Activated CD8-positive, alpha-beta T cell treated with anti-CD3 and anti-CD28 coated beads, Interleukin-2, amount 10 ng/mL, durations not matched to agents 7 days and 5 days (primary cell): Measurements from ENCODE around the gene IKZF2. TPM values are rescaled to one million over a fixed set of nuclear protein-coding genes. Genes with fewer than 3 reads are reported as not detected.

ENCODE experiments used
- ATAC-seq: fragments of 150-1000 bp; cut with Tn5 transposase; one replicate; pipeline ENCODE4 v1.10.0; 2021; ENCODE audit warnings: moderate library complexity
- CTCF ChIA-PET: fragments of 350-600 bp; sonication (Branson Sonifier 250); formaldehyde crosslinking; loops from one replicate; lab custom pipeline; 2021; ENCODE audit warnings: antibody characterized with exemption; lab: Charles Lee
- POLR2A ChIA-PET: fragments of 350-600 bp; sonication (Branson Sonifier 250); formaldehyde crosslinking; loops from one replicate; lab custom pipeline; 2021; ENCODE audit warnings: antibody characterized with exemption; lab: Charles Lee
- DNase-seq: peaks from one replicate; pipeline ENCODE4 v3.0.0-alpha.2; 2020
- H3K27ac Mint-ChIP-seq: one replicate; pipeline ENCODE4 v1.8.0; 2021; ENCODE audit warnings: mild to moderate bottlenecking, mixed read lengths
- H3K27me3 Mint-ChIP-seq: one replicate; pipeline ENCODE4 v1.8.0; 2021; ENCODE audit warnings: low read depth, mixed read lengths
- H3K36me3 Mint-ChIP-seq: one replicate; pipeline ENCODE4 v1.8.0; 2021; ENCODE audit warnings: low read depth, mixed read lengths
- H3K4me1 Mint-ChIP-seq: one replicate; pipeline ENCODE4 v1.8.0; 2021; ENCODE audit warnings: low read depth, mixed read lengths
- H3K4me3 Mint-ChIP-seq: one replicate; pipeline ENCODE4 v1.8.0; 2021; ENCODE audit warnings: mild to moderate bottlenecking, mixed read lengths
- H3K9me3 Mint-ChIP-seq: one replicate; pipeline ENCODE4 v1.8.0; 2022; ENCODE audit warnings: mixed read lengths; ENCODE audit not compliant: insufficient read depth
- total RNA-seq, 2 experiments: library from RNA; stranded (reverse); gene quantifications; one replicate each; pipeline ENCODE4 v1.2.3, GENCODE V29; 2021

Gene IKZF2
- total RNA-seq, 2 experiments from 2014 or later = 29.7 to 30.8 TPM

GRCh38 chr2:213091765-213092164 lies 59.6 kb downstream of the IKZF2 start:
- H3K9me3 Mint-ChIP-seq = no peaks in the 10 kb centered on the region
- peaks cover 10% of the 10 kb centered on the region for H3K4me1 Mint-ChIP-seq
- H3K27ac Mint-ChIP-seq = no peak overlapping the region
- H3K4me3 Mint-ChIP-seq = no peak overlapping the region
- DNase-seq (no peak), ATAC-seq (no peak)
- no peaks in the 10 kb centered on the region for H3K27me3 Mint-ChIP-seq
- POLR2A ChIA-PET = no interaction called here
- CTCF ChIA-PET = interaction anchor here (1.1 to 1.2 kb wide), 3 partner anchors 10 to 62 kb away, joined by 3 to 4 read pairs (median 3); no protein-coding TSS in a partner anchor
- H3K36me3 Mint-ChIP-seq = peaks cover 26% of the 10 kb centered on the region

DNA sequence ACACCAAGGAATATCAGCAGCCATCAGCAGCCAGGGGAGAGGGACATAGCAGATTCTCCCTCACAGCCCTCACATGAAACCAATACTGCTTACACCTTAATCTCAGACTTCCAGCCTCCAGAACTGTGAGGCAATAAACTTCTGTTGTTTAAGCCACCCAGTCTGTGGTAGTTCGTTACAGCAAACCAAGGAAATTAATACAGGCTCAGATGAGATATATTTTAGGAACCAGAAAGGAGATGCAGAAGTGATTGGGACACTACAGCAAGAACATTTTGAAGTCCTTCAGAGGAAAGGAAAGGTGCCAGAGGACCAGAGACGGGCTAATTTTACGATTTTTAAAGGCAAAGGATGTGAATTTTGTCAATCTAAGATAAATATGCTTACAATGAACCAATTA lies 60.6 kb downstream of the IKZF2 start:
- ATAC-seq (no peak), DNase-seq (no peak)
- no peak overlapping the region for H3K4me3 Mint-ChIP-seq
- H3K27me3 Mint-ChIP-seq = no peaks in the 10 kb centered on the region
- peaks cover 27% of the 10 kb centered on the region for H3K36me3 Mint-ChIP-seq
- ChIA-PET CTCF (no interaction called here), POLR2A (no interaction called here)
- no peaks in the 10 kb centered on the region for H3K9me3 Mint-ChIP-seq
- peaks cover 10% of the 10 kb centered on the region for H3K4me1 Mint-ChIP-seq
- H3K27ac Mint-ChIP-seq = no peak overlapping the region

GRCh38 chr2:213089438-213089837 lies 62.0 kb downstream of the IKZF2 start:
- no peaks in the 10 kb centered on the region for H3K9me3 Mint-ChIP-seq
- H3K4me3 Mint-ChIP-seq = no peak overlapping the region
- peaks cover 12% of the 10 kb centered on the region for H3K4me1 Mint-ChIP-seq
- H3K27ac Mint-ChIP-seq = no peak overlapping the region
- ChIA-PET CTCF (no interaction called here), POLR2A (interaction anchor here (0.7 kb wide), 1 partner anchor 30 kb away, joined by 3 read pairs; no protein-coding TSS in a partner anchor)
- peaks cover 34% of the 10 kb centered on the region for H3K36me3 Mint-ChIP-seq
- H3K27me3 Mint-ChIP-seq = no peaks in the 10 kb centered on the region
- DNase-seq (no peak), ATAC-seq (no peak)

DNA sequence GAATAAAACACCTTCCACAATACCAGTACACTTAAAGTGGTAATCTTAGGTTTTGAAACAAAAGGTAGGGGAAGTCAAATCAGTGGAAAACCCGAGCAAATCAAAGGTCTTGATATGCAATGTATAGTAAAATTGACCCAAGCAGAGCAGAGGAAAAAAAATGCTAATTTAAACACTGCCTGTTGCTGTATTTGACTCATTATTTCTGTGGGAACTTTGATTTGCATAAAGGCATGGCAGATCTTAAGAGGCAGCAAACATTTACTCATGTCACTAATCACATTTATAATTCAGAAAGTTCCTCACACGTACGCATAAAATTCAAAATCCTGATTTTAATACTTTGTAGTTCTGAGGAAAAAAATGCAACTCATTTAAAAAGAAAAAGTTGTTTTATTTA lies 64.4 kb downstream of the IKZF2 start:
- Mint-ChIP-seq H3K4me1 (peaks cover 11% of the 10 kb centered on the region), H3K36me3 (peaks cover 34% of the 10 kb centered on the region), H3K27ac (no peak overlapping the region), H3K27me3 (no peaks in the 10 kb centered on the region), H3K4me3 (no peak overlapping the region), H3K9me3 (no peaks in the 10 kb centered on the region)
- ATAC-seq (no peak), DNase-seq (no peak)
- ChIA-PET CTCF (no interaction called here), POLR2A (no interaction called here)

DNA sequence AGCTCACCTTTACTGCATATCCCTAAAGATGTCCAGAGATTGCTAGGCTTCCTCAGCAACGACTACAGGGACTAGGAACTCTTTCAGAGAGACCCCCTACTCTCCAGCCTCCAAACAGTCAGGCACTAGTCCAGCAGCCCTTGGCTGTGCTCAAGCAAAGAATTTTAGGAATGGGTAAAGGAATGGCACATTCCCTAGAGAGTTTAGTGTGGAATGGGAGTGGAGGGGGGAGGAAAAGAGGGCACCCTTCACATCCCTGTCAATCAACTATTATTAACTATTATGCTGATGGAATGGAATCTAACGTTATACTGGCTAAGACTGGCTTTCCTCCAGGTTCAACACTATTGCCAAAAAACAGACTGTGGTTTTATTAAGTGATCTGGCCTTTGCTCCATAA lies 64.8 kb downstream of the IKZF2 start:
- Mint-ChIP-seq H3K9me3 (no peaks in the 10 kb centered on the region), H3K4me1 (peaks cover 11% of the 10 kb centered on the region), H3K36me3 (peaks cover 34% of the 10 kb centered on the region), H3K27ac (no peak overlapping the region), H3K4me3 (no peak overlapping the region), H3K27me3 (no peaks in the 10 kb centered on the region)
- CTCF ChIA-PET = no interaction called here
- DNase-seq = no peak
- ATAC-seq = no peak
- POLR2A ChIA-PET = no interaction called here

- ChIA-PET POLR2A (no interaction called here), CTCF (no interaction called here)
- Mint-ChIP-seq H3K4me1 (peaks cover 11% of the 10 kb centered on the region), H3K27ac (no peak overlapping the region), H3K4me3 (no peak overlapping the region), H3K9me3 (no peaks in the 10 kb centered on the region), H3K27me3 (no peaks in the 10 kb centered on the region), H3K36me3 (peaks cover 32% of the 10 kb centered on the region)
- ATAC-seq (no peak), DNase-seq (no peak)
Measured at GRCh38 chr2:213086050-213086449, 65.4 kb downstream of the IKZF2 start.

GRCh38 chr2:213085538-213085937 lies 65.9 kb downstream of the IKZF2 start:
- ATAC-seq (no peak), DNase-seq (no peak)
- POLR2A ChIA-PET = no interaction called here
- Mint-ChIP-seq H3K27me3 (no peaks in the 10 kb centered on the region), H3K4me1 (peaks cover 11% of the 10 kb centered on the region), H3K36me3 (peaks cover 32% of the 10 kb centered on the region), H3K27ac (no peak overlapping the region), H3K9me3 (no peaks in the 10 kb centered on the region), H3K4me3 (no peak overlapping the region)
- CTCF ChIA-PET = no interaction called here

DNA sequence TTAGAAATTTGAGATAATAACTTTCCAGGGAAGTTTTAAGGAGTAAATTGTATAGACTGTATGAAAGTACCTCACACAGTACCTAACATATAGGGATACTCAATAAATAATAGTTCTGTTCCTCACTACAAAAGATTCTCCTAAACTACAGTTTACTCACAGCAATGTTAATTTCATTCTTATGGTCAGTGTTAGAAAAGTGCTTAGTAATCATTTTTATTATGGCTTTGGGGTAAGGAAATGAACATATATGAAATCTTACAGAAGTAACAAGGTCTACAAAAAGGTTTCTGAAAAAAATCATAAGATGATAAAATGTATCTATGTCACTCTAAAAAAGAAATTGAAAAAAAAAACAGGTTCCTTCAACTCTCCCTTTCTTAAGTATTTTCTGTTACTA lies 67.2 kb downstream of the IKZF2 start:
- no peaks in the 10 kb centered on the region for H3K27me3 Mint-ChIP-seq
- DNase-seq = no peak
- peaks cover 16% of the 10 kb centered on the region for H3K4me1 Mint-ChIP-seq
- peaks cover 4% of the 10 kb centered on the region for H3K9me3 Mint-ChIP-seq
- CTCF ChIA-PET = interaction anchor here (1.1 kb wide), 1 partner anchor 17 kb away, joined by 3 read pairs; no protein-coding TSS in a partner anchor
- POLR2A ChIA-PET = no interaction called here
- no peak overlapping the region for H3K27ac Mint-ChIP-seq
- no peak overlapping the region for H3K4me3 Mint-ChIP-seq
- H3K36me3 Mint-ChIP-seq = peaks cover 33% of the 10 kb centered on the region
- no peak for ATAC-seq

GRCh38 chr2:213080969-213081617 lies 70.3 kb downstream of the IKZF2 start:
- peaks cover 17% of the 10 kb centered on the region for H3K4me1 Mint-ChIP-seq
- H3K9me3 Mint-ChIP-seq = peaks cover 4% of the 10 kb centered on the region
- H3K4me3 Mint-ChIP-seq = no peak overlapping the region
- no peak overlapping the region for H3K27ac Mint-ChIP-seq
- no peaks in the 10 kb centered on the region for H3K27me3 Mint-ChIP-seq
- no peak for DNase-seq
- ATAC-seq = no peak
- ChIA-PET CTCF (interaction anchor here (1.2 kb wide), 1 partner anchor 11 kb away, joined by 3 read pairs; no protein-coding TSS in a partner anchor), POLR2A (no interaction called here)
- H3K36me3 Mint-ChIP-seq = peaks cover 30% of the 10 kb centered on the region

GRCh38 chr2:213079756-213080155 lies 71.7 kb downstream of the IKZF2 start:
- H3K4me1 Mint-ChIP-seq = peaks cover 15% of the 10 kb centered on the region
- H3K36me3 Mint-ChIP-seq = peaks cover 25% of the 10 kb centered on the region
- H3K27ac Mint-ChIP-seq = no peak overlapping the region
- H3K4me3 Mint-ChIP-seq = no peak overlapping the region
- POLR2A ChIA-PET = no interaction called here
- no peaks in the 10 kb centered on the region for H3K27me3 Mint-ChIP-seq
- CTCF ChIA-PET = no interaction called here
- no peak for ATAC-seq
- H3K9me3 Mint-ChIP-seq = peaks cover 4% of the 10 kb centered on the region
- DNase-seq = no peak

GRCh38 chr2:213078686-213079085 lies 72.7 kb downstream of the IKZF2 start:
- Mint-ChIP-seq H3K4me1 (peaks cover 13% of the 10 kb centered on the region), H3K27me3 (no peaks in the 10 kb centered on the region), H3K4me3 (no peak overlapping the region), H3K36me3 (peaks cover 22% of the 10 kb centered on the region), H3K27ac (no peak overlapping the region), H3K9me3 (peaks cover 4% of the 10 kb centered on the region)
- DNase-seq (no peak), ATAC-seq (no peak)
- ChIA-PET CTCF (no interaction called here), POLR2A (no interaction called here)

DNA sequence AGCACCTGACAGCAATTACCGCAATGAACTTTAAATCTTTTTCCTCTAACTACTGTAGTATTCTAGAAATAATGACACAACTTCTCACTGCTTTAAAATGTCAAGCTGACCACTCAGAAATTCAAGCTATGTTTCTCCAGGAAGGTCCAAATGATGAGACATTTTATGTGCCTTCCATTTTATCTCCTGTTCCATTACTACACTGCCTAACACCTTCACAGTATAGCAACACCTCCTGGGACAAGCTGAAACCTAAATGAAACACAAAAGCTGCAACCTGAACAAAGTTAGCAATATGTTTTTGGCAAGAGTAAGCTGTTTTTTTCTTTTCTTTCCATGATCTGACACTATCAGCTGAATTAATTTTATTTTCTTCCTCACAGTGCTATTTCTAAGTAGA lies 81.9 kb downstream of the IKZF2 start:
- peaks cover 5% of the 10 kb centered on the region for H3K27me3 Mint-ChIP-seq
- peaks cover 22% of the 10 kb centered on the region for H3K4me1 Mint-ChIP-seq
- H3K36me3 Mint-ChIP-seq = peaks cover 8% of the 10 kb centered on the region
- ChIA-PET CTCF (interaction anchor here (1.0 to 1.6 kb wide), 3 partner anchors 11 to 84 kb away, joined by 3 to 5 read pairs (median 3); partner anchors contain the start of gene IKZF2), POLR2A (interaction anchor here (0.6 kb wide), 1 partner anchor 31 kb away, joined by 3 read pairs; no protein-coding TSS in a partner anchor)
- no peak for ATAC-seq
- no peak overlapping the region for H3K27ac Mint-ChIP-seq
- no peak overlapping the region for H3K4me3 Mint-ChIP-seq
- no peak for DNase-seq
- no peaks in the 10 kb centered on the region for H3K9me3 Mint-ChIP-seq
